Keratinocyte (primary cell): Measurements from ENCODE around the gene KLHL5. TPM values are rescaled to one million over a fixed set of nuclear protein-coding genes. Genes with fewer than 3 reads are reported as not detected.

Experiments
- DNase-seq: peaks from one replicate; pipeline ENCODE4 v3.0.0-alpha.2; 2011; ENCODE audit warnings: low read depth, missing footprints, low spot score
- FAIRE-seq: peaks from 2 replicates; lab custom pipeline; 2011; peaks lifted over from hg19 to GRCh38; lab: Jason Lieb, UNC
- H2AFZ ChIP-seq: 2 replicates; pipeline ENCODE4 v1.6.0; 2012; ENCODE audit warnings: low read length, control low read depth, inconsistent platforms; ENCODE audit not compliant: control insufficient read depth
- H3K27ac ChIP-seq: 2 replicates; pipeline ENCODE4 v1.5.1; 2011; ENCODE audit warnings: low read length; ENCODE audit not compliant: control insufficient read depth, insufficient read depth
- H3K27me3 ChIP-seq: 3 replicates; pipeline ENCODE4 v1.6.0; 2011; ENCODE audit warnings: low read length; ENCODE audit not compliant: control insufficient read depth, insufficient read depth; ENCODE audit errors: extremely low read depth
- H3K36me3 ChIP-seq, 2 experiments: 2 replicates in 1 of 2; 3 replicates in 1 of 2; pipeline ENCODE4 v1.5.1; 2011; ENCODE audit warnings: low read length in 2 of 2, mild to moderate bottlenecking in 1 of 2; ENCODE audit not compliant: control insufficient read depth in 2 of 2, insufficient read depth in 2 of 2; ENCODE audit errors: extremely low read depth in 1 of 2
- H3K4me1 ChIP-seq: 3 replicates; pipeline ENCODE4 v1.5.1; 2011; ENCODE audit warnings: low read length; ENCODE audit not compliant: control insufficient read depth, insufficient read depth; ENCODE audit errors: extremely low read depth
- H3K4me2 ChIP-seq: 3 replicates; pipeline ENCODE4 v1.6.0; 2011; ENCODE audit warnings: low read depth, low read length; ENCODE audit not compliant: control insufficient read depth, insufficient read depth; ENCODE audit errors: extremely low read depth
- H3K4me3 ChIP-seq, 3 experiments: fragments of 200-600 bp in 1 of 3; sonication (generic) in 1 of 3; 2 replicates in 2 of 3; 3 replicates in 1 of 3; pipeline ENCODE4 v1.5.1; 2011 to 2016; ENCODE audit warnings: low read length in 3 of 3, mild to moderate bottlenecking in 3 of 3, control low read depth in 2 of 3, inconsistent platforms in 1 of 3, low read depth in 1 of 3, mixed read lengths in 1 of 3, mixed run types in 1 of 3, moderate library complexity in 1 of 3; ENCODE audit not compliant: control insufficient read depth in 2 of 3, insufficient read depth in 2 of 3; ENCODE audit errors: extremely low read depth in 1 of 3
- H3K79me2 ChIP-seq: 2 replicates; pipeline ENCODE4 v1.6.0; 2012; ENCODE audit warnings: low read length; ENCODE audit not compliant: control insufficient read depth, insufficient read depth
- H3K9ac ChIP-seq: 3 replicates; pipeline ENCODE4 v1.6.0; 2011; ENCODE audit warnings: low read length; ENCODE audit not compliant: control insufficient read depth, insufficient read depth; ENCODE audit errors: extremely low read depth
- H3K9me1 ChIP-seq: 3 replicates; pipeline ENCODE4 v1.6.0; 2011; ENCODE audit warnings: low read length; ENCODE audit not compliant: control insufficient read depth, insufficient read depth; ENCODE audit errors: extremely low read depth
- H3K9me3 ChIP-seq: 2 replicates; pipeline ENCODE4 v1.5.1; 2012; ENCODE audit warnings: low read depth, low read length; ENCODE audit not compliant: control insufficient read depth
- H4K20me1 ChIP-seq: 3 replicates; pipeline ENCODE4 v1.6.0; 2011; ENCODE audit warnings: low read length; ENCODE audit not compliant: control insufficient read depth, insufficient read depth; ENCODE audit errors: extremely low read depth
- CTCF ChIP-seq, 3 experiments: IDR thresholded peaks in 1 of 3; conservative IDR thresholded peaks in 1 of 3; optimal IDR thresholded peaks in 1 of 3; 2 replicates in 2 of 3; 3 replicates in 1 of 3; pipeline versions ENCODE3 to v1.5.1; 2011; ENCODE audit warnings: low read length in 3 of 3, mild to moderate bottlenecking in 3 of 3, moderate library complexity in 2 of 3, control low read depth in 1 of 3, inconsistent platforms in 1 of 3; ENCODE audit not compliant: insufficient read depth in 2 of 3; ENCODE audit errors: extremely low read depth in 1 of 3
- EZH2 ChIP-seq: IDR thresholded peaks from one replicate; pipeline ENCODE4 v1.6.1; 2012; ENCODE audit warnings: inconsistent platforms, mild to moderate bottlenecking, low read length, moderate library complexity
- dilution Hi-C: fragments of 300-500 bp; cut with MboI; formaldehyde crosslinking; loops from one replicate; pipeline ENCODE4 v1.7.0; 2020; ENCODE audit warnings: low sequenced_read_pairs; ENCODE audit not compliant: extremely low pct_ligation_motif_present
- polyA minus RNA-seq, 3 experiments: library from RNA; depleted of rRNA, polyadenylated mRNA; stranded (reverse); fragments of >200 nt; gene quantifications; 1 replicate in 1 of 3; 2 replicates in 1 of 3; 3 replicates in 1 of 3; pipeline ENCODE4 v1.2.3, GENCODE V29; 2011
- polyA plus RNA-seq, 5 experiments: library from polyadenylated mRNA; depleted of rRNA in 3 of 5; stranded (reverse) in 3 of 5; stranded (forward) in 1 of 5; unstranded in 1 of 5; fragments of >200 nt; gene quantifications; 1 replicate in 1 of 5; 2 replicates in 3 of 5; 3 replicates in 1 of 5; pipeline versions ENCODE4 v1.2.1 to v1.2.3, GENCODE V29; 2011 to 2012; ENCODE audit warnings: missing spikeins in 2 of 5, low read depth in 1 of 5, low replicate concordance in 1 of 5

Gene KLHL5, protein sequence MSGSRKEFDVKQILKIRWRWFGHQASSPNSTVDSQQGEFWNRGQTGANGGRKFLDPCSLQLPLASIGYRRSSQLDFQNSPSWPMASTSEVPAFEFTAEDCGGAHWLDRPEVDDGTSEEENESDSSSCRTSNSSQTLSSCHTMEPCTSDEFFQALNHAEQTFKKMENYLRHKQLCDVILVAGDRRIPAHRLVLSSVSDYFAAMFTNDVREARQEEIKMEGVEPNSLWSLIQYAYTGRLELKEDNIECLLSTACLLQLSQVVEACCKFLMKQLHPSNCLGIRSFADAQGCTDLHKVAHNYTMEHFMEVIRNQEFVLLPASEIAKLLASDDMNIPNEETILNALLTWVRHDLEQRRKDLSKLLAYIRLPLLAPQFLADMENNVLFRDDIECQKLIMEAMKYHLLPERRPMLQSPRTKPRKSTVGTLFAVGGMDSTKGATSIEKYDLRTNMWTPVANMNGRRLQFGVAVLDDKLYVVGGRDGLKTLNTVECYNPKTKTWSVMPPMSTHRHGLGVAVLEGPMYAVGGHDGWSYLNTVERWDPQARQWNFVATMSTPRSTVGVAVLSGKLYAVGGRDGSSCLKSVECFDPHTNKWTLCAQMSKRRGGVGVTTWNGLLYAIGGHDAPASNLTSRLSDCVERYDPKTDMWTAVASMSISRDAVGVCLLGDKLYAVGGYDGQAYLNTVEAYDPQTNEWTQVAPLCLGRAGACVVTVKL
- polyA plus RNA-seq = 17.9 to 32.1 TPM (median 25.4 TPM) in 3 replicates
- polyA plus RNA-seq (2011; ENCODE audit: low read depth) = 25.7 TPM
- polyA plus RNA-seq (2011; cell fraction: cytosol; rRNA removed) = 18.6 and 24.6 TPM in 2 replicates
- polyA plus RNA-seq (2011; cell fraction: nucleus; rRNA removed) = 14.3 and 18.5 TPM in 2 replicates
- 10.4 and 26.6 TPM in 2 replicates for polyA plus RNA-seq (2012; ENCODE audit: low replicate concordance)
- polyA minus RNA-seq = 17.3 to 57.6 TPM (median 28.0 TPM) in 3 replicates
- 23.2 TPM for polyA minus RNA-seq (2011; cell fraction: cytosol; rRNA and poly(A)+ RNA removed)
- polyA minus RNA-seq (2011; cell fraction: nucleus; rRNA and poly(A)+ RNA removed) = 12.8 and 23.0 TPM in 2 replicates

DNA sequence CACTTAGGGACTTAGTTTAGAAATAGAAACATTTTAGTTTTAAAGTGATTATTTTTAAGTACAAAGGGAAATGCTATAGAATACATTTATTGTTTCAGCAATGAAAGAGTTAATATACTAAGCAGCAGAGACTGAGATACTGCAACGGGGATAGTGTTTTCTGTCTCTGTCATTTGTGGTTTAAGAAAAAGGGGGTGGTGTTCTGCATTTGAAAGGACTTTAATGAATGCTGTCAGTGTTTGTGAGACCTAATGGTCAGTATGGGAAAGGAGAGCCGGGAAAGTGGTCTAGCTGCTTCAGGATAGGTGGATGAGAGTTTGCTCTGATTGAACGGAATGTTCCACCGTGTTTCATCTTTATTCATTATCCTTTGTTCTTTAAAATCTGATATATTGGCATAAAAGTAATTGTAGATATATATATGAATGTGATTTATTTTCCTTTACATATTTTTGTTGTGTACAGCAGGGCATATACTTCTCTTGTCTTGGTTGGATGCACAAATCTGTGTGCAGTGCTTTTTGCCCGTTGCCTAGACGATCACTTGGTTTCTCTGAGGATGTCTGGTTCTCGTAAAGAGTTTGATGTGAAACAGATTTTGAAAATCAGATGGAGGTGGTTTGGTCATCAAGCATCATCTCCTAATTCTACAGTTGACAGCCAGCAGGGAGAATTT is at the start of gene KLHL5:
KLHL5 (plus strand) TSS at position 139 of the 676 bp plus-strand sequence; CDS start at position 560, 421 bp downstream.
- no peaks in the 10 kb centered on the region for H3K27me3 ChIP-seq
- peaks cover 16% of the 10 kb centered on the region for H3K79me2 ChIP-seq
- no peaks in the 10 kb centered on the region for H3K4me1 ChIP-seq
- H3K36me3 ChIP-seq = no peaks in the 10 kb centered on the region
- dilution Hi-C loops = no loop called here
- H3K4me2 ChIP-seq = no peak within 1 kb of the TSS
- TF ChIP-seq CTCF (optimal IDR thresholded peaks at IDR 0.05 in 1 of 3, IDR thresholded peaks at IDR 0.05 in 1 of 3, conservative IDR thresholded peaks at IDR 0.05 in 1 of 3; ENCODE audit: extremely low read depth in 1 of 3, insufficient read depth in 2 of 3, low read length in 3 of 3) = no peak
- TF ChIP-seq EZH2 = no peak
- H3K4me3 ChIP-seq = no peak within 1 kb of the TSS
- no peak within 1 kb of the TSS for H3K27ac ChIP-seq
- FAIRE-seq (no peak), DNase-seq (no peak)
- H4K20me1 ChIP-seq = no peaks in the 10 kb centered on the region
- no peaks in the 10 kb centered on the region for H3K9me1 ChIP-seq
- H3K9ac ChIP-seq = no peak within 1 kb of the TSS
- H2AFZ ChIP-seq = no peak within 1 kb of the TSS
- H3K9me3 ChIP-seq = no peaks in the 10 kb centered on the region

- H4K20me1 ChIP-seq = no peaks in the 10 kb centered on the region
- no peaks in the 10 kb centered on the region for H3K79me2 ChIP-seq
- no peak overlapping the region for H3K9ac ChIP-seq
- H2AFZ ChIP-seq = no peak overlapping the region
- H3K27ac ChIP-seq = no peak overlapping the region
- no peak for TF ChIP-seq EZH2
- TF ChIP-seq CTCF (optimal IDR thresholded peaks at IDR 0.05 in 1 of 3, IDR thresholded peaks at IDR 0.05 in 1 of 3, conservative IDR thresholded peaks at IDR 0.05 in 1 of 3; ENCODE audit: extremely low read depth in 1 of 3, insufficient read depth in 2 of 3, low read length in 3 of 3) = no peak
- dilution Hi-C loops = no loop called here
- no peaks in the 10 kb centered on the region for H3K9me1 ChIP-seq
- no peak overlapping the region for H3K4me3 ChIP-seq
- H3K4me1 ChIP-seq = no peaks in the 10 kb centered on the region
- no peak for FAIRE-seq
- H3K9me3 ChIP-seq = no peaks in the 10 kb centered on the region
- H3K27me3 ChIP-seq = no peaks in the 10 kb centered on the region
- no peaks in the 10 kb centered on the region for H3K36me3 ChIP-seq
- DNase-seq = no peak
- H3K4me2 ChIP-seq = no peak overlapping the region
Observed at GRCh38 chr4:39014028-39014427, 48.0 kb upstream of the KLHL5 start.
